GM19328 (cell line): ENCODE data around the gene MPPED1.

ENCODE experiments used
- ATAC-seq: cut with Tn5 transposase; IDR thresholded peaks from one replicate; pipeline ENCODE4 v1.9.1; 2021; ENCODE audit warnings: mild to moderate bottlenecking, moderate library complexity; ENCODE audit not compliant: unreplicated experiment

MPPED1 gene

GRCh38 chr22:43514476-43515157 lies 102.8 kb downstream of the MPPED1 start:
- ATAC-seq = no peak

- no peak for ATAC-seq
Observed at GRCh38 chr22:43515411-43515810, 103.6 kb downstream of the MPPED1 start.

GRCh38 chr22:43515902-43516301 lies 104.1 kb downstream of the MPPED1 start:
- ATAC-seq = no peak

GRCh38 chr22:43516386-43516785 lies 104.6 kb downstream of the MPPED1 start:
- ATAC-seq = no peak

GRCh38 chr22:43516996-43517635 lies 105.3 kb downstream of the MPPED1 start:
- no peak for ATAC-seq

- ATAC-seq = no peak
Observed at GRCh38 chr22:43520632-43521039, 108.8 kb downstream of the MPPED1 start.

GRCh38 chr22:43521716-43522115 lies 109.9 kb downstream of the MPPED1 start:
- ATAC-seq = no peak

GRCh38 chr22:43526117-43526655 lies 114.4 kb downstream of the MPPED1 start:
- no peak for ATAC-seq

GRCh38 chr22:43526946-43527345 lies 115.1 kb downstream of the MPPED1 start:
- no peak for ATAC-seq

- ATAC-seq = no peak
Observed at GRCh38 chr22:43528601-43529360, 117.0 kb downstream of the MPPED1 start.

GRCh38 chr22:43529461-43529860 lies 117.6 kb downstream of the MPPED1 start:
- no peak for ATAC-seq

GRCh38 chr22:43529934-43530333 lies 118.1 kb downstream of the MPPED1 start:
- no peak for ATAC-seq

- no peak for ATAC-seq
Observed at GRCh38 chr22:43530349-43531201, 118.8 kb downstream of the MPPED1 start.

GRCh38 chr22:43531651-43532050 lies 119.8 kb downstream of the MPPED1 start:
- no peak for ATAC-seq

- ATAC-seq = no peak
Observed at GRCh38 chr22:43532301-43533155, 120.7 kb downstream of the MPPED1 start.

- ATAC-seq = no peak
Observed at GRCh38 chr22:43533156-43533530, 121.3 kb downstream of the MPPED1 start.

- ATAC-seq = no peak
Observed at GRCh38 chr22:43533656-43534428, 122.0 kb downstream of the MPPED1 start.

- no peak for ATAC-seq
Observed at GRCh38 chr22:43534916-43535315, 123.1 kb downstream of the MPPED1 start.

GRCh38 chr22:43535336-43535735 lies 123.5 kb downstream of the MPPED1 start:
- no peak for ATAC-seq
